ENCODE data around the gene SH3BP1. TPM values are rescaled to one million over a fixed set of nuclear protein-coding genes. Genes with fewer than 3 reads are reported as not detected.
A peak's percentile ranks its signal among the peaks of the same experiment; 100 is the strongest.

The SH3BP1 gene
- total RNA-seq, 1 experiment from 2014 or later, result 12.9 TPM

GRCh38 chr22:37627545-37627944 is 11.9 kb upstream of the SH3BP1 start:
- no peaks in the 10 kb centered on the region for H3K9me3 ChIP-seq (ENCODE audit: low read depth, low read length, poor library complexity, severe bottlenecking)
- H3K36me3 ChIP-seq (ENCODE audit: insufficient read depth, low read length, poor library complexity, severe bottlenecking), result peaks cover 16% of the 10 kb centered on the region
- peak overlapping the region; percentile 42 for H3K27ac ChIP-seq (ENCODE audit: low read depth, low read length, poor library complexity, severe bottlenecking)
- BruUV-seq (replicated peaks), result no TSS peak
- POLR2A ChIA-PET (ENCODE audit: low non-redundant PET), result interaction anchor here (0.8 kb wide), 1 partner anchor 15 kb away, joined by 3 read pairs; no protein-coding TSS in a partner anchor
- no peak for TF ChIP-seq EZH2 (IDR thresholded peaks at IDR 0.05; ENCODE audit: borderline replicate concordance, low read depth, low read length, poor library complexity, severe bottlenecking)
- peaks cover 14% of the 10 kb centered on the region for H3K4me1 ChIP-seq (ENCODE audit: insufficient read depth, low read length, poor library complexity, severe bottlenecking)
- intact Hi-C loops (cut with micrococcal nuclease; ENCODE audit: unreplicated experiment), result no loop called here
- CTCF ChIA-PET, result interaction anchor here (2.1 kb wide), 1 partner anchor 16 kb away, joined by 7 read pairs; no protein-coding TSS in a partner anchor
- H3K27me3 ChIP-seq (replicated peaks; ENCODE audit: insufficient read depth, low read depth, low read length, poor library complexity), result no peaks in the 10 kb centered on the region
- no peak for DNase-seq (ENCODE audit: low spot score)
- H3K4me3 ChIP-seq (ENCODE audit: low read depth, low read length, poor library complexity, severe bottlenecking), result no peak overlapping the region

- ChIA-PET POLR2A (ENCODE audit: low non-redundant PET) (interaction anchor here (0.6 kb wide), 1 partner anchor 10 kb away, joined by 4 read pairs; no protein-coding TSS in a partner anchor), CTCF (interaction anchor here (0.6 to 1.3 kb wide), 2 partner anchors 15 to 234 kb away, joined by 3 to 5 read pairs; no protein-coding TSS in a partner anchor)
- Histone ChIP-seq H3K9me3 (ENCODE audit: low read depth, low read length, poor library complexity, severe bottlenecking) (no peaks in the 10 kb centered on the region), H3K36me3 (ENCODE audit: insufficient read depth, low read length, poor library complexity, severe bottlenecking) (peaks cover 8% of the 10 kb centered on the region), H3K27me3 (replicated peaks; ENCODE audit: insufficient read depth, low read depth, low read length, poor library complexity) (no peaks in the 10 kb centered on the region), H3K4me1 (ENCODE audit: insufficient read depth, low read length, poor library complexity, severe bottlenecking) (peaks cover 22% of the 10 kb centered on the region), H3K4me3 (ENCODE audit: low read depth, low read length, poor library complexity, severe bottlenecking) (no peak overlapping the region), H3K27ac (ENCODE audit: low read depth, low read length, poor library complexity, severe bottlenecking) (no peak overlapping the region)
- DNase-seq (ENCODE audit: low spot score), result no peak
- BruUV-seq (replicated peaks), result no TSS peak
- TF ChIP-seq CTCF (conservative IDR thresholded peaks at IDR 0.05; ENCODE audit: low read depth, low read length) (no peak), EZH2 (IDR thresholded peaks at IDR 0.05; ENCODE audit: borderline replicate concordance, low read depth, low read length, poor library complexity, severe bottlenecking) (no peak)
- intact Hi-C loops (cut with micrococcal nuclease; ENCODE audit: unreplicated experiment), result no loop called here
These were observed 10.6 kb upstream of the SH3BP1 start for GRCh38 chr22:37628830-37629229.

- CTCF ChIA-PET, result interaction anchor here (1.3 kb wide), 1 partner anchor 14 kb away, joined by 3 read pairs; no protein-coding TSS in a partner anchor
- intact Hi-C loops (cut with micrococcal nuclease; ENCODE audit: unreplicated experiment), result no loop called here
- no TSS peak for BruUV-seq (replicated peaks)
These were observed 9.5 kb upstream of the SH3BP1 start for GRCh38 chr22:37629928-37630327.

More at GRCh38 chr22:37629928-37630327, 9.5 kb upstream of the SH3BP1 start:
- POLR2A ChIA-PET (ENCODE audit: low non-redundant PET), result no interaction called here
- TF ChIP-seq EZH2 (IDR thresholded peaks at IDR 0.05; ENCODE audit: borderline replicate concordance, low read depth, low read length, poor library complexity, severe bottlenecking) (no peak), CTCF (conservative IDR thresholded peaks at IDR 0.05; ENCODE audit: low read depth, low read length) (no peak)
- no peak overlapping the region for H3K27ac ChIP-seq (ENCODE audit: low read depth, low read length, poor library complexity, severe bottlenecking)
- no peak for DNase-seq (ENCODE audit: low spot score)
- peaks cover under 1% of the 10 kb centered on the region for H3K36me3 ChIP-seq (ENCODE audit: insufficient read depth, low read length, poor library complexity, severe bottlenecking)
- peaks cover 33% of the 10 kb centered on the region for H3K4me1 ChIP-seq (ENCODE audit: insufficient read depth, low read length, poor library complexity, severe bottlenecking)
- H3K9me3 ChIP-seq (ENCODE audit: low read depth, low read length, poor library complexity, severe bottlenecking), result no peaks in the 10 kb centered on the region
- no peak overlapping the region for H3K4me3 ChIP-seq (ENCODE audit: low read depth, low read length, poor library complexity, severe bottlenecking)
- H3K27me3 ChIP-seq (replicated peaks; ENCODE audit: insufficient read depth, low read depth, low read length, poor library complexity), result no peaks in the 10 kb centered on the region
